ENCODE measurements around the gene TTBK2. TPM values are rescaled to one million over a fixed set of nuclear protein-coding genes. Genes with fewer than 3 reads are reported as not detected.

The TTBK2 gene
- total RNA-seq, 1 donor from 2014 or later = 32.4 TPM

GRCh38 chr15:42819786-42820185 lies 100.8 kb downstream of the TTBK2 start:
- H3K27ac Mint-ChIP-seq = no peak overlapping the region
- H3K9me3 Mint-ChIP-seq = no peaks in the 10 kb centered on the region
- H3K79me2 ChIP-seq (ENCODE audit: low read depth) = no peaks in the 10 kb centered on the region
- H3K4me1 Mint-ChIP-seq = no peaks in the 10 kb centered on the region
- H3K9me3 ChIP-seq (ENCODE audit: low read depth) = no peaks in the 10 kb centered on the region
- TF ChIP-seq EZH2 (IDR thresholded peaks at IDR 0.05) (no peak), EZH2phosphoT487 (IDR thresholded peaks at IDR 0.05) (no peak), CTCF (IDR thresholded peaks at IDR 0.05) (no peak)
- no peak overlapping the region for H3K4me2 ChIP-seq
- H3K27me3 Mint-ChIP-seq (ENCODE audit: insufficient read depth, low read depth) = no peaks in the 10 kb centered on the region
- H3K27ac ChIP-seq = no peak overlapping the region
- no peak for DNase-seq (ENCODE audit: low spot score)
- no peaks in the 10 kb centered on the region for H4K20me1 ChIP-seq (ENCODE audit: low read depth)
- no peaks in the 10 kb centered on the region for H3F3A ChIP-seq (ENCODE audit: low read depth)
- H3K4me1 ChIP-seq = no peaks in the 10 kb centered on the region
- no peak overlapping the region for H3K4me3 Mint-ChIP-seq
- H3K9ac ChIP-seq = no peak overlapping the region
- H3K36me3 Mint-ChIP-seq = peaks cover 10% of the 10 kb centered on the region
- H3K4me3 ChIP-seq = no peak overlapping the region
- H3K27me3 ChIP-seq = no peaks in the 10 kb centered on the region
- peaks cover 9% of the 10 kb centered on the region for H3K36me3 ChIP-seq
- no peak overlapping the region for H2AFZ ChIP-seq (replicated peaks)

GRCh38 chr15:42811433-42811832 lies 109.1 kb downstream of the TTBK2 start:
- Histone ChIP-seq H3K27ac (no peak overlapping the region), H3K9me3 (ENCODE audit: low read depth) (no peaks in the 10 kb centered on the region)
- no peaks in the 10 kb centered on the region for H3K27me3 Mint-ChIP-seq (ENCODE audit: insufficient read depth, low read depth)

GRCh38 chr15:42808913-42809312 lies 111.7 kb downstream of the TTBK2 start:
- Histone ChIP-seq H3K4me1 (no peaks in the 10 kb centered on the region), H2AFZ (replicated peaks) (no peak overlapping the region), H3K9ac (no peak overlapping the region), H3K27ac (no peak overlapping the region), H3K36me3 (no peaks in the 10 kb centered on the region), H3K27me3 (no peaks in the 10 kb centered on the region), H3K4me3 (no peak overlapping the region), H3F3A (ENCODE audit: low read depth) (no peaks in the 10 kb centered on the region), H4K20me1 (ENCODE audit: low read depth) (no peaks in the 10 kb centered on the region), H3K79me2 (ENCODE audit: low read depth) (no peaks in the 10 kb centered on the region), H3K4me2 (no peak overlapping the region), H3K9me3 (ENCODE audit: low read depth) (no peaks in the 10 kb centered on the region)
- Mint-ChIP-seq H3K27ac (no peak overlapping the region), H3K9me3 (no peaks in the 10 kb centered on the region), H3K27me3 (ENCODE audit: insufficient read depth, low read depth) (no peaks in the 10 kb centered on the region), H3K4me1 (peaks cover 3% of the 10 kb centered on the region), H3K4me3 (no peak overlapping the region), H3K36me3 (peaks cover 2% of the 10 kb centered on the region)
- DNase-seq (ENCODE audit: low spot score) = no peak
- TF ChIP-seq EZH2 (IDR thresholded peaks at IDR 0.05) (no peak), CTCF (IDR thresholded peaks at IDR 0.05) (no peak), EZH2phosphoT487 (IDR thresholded peaks at IDR 0.05) (no peak)

More at GRCh38 chr15:42811433-42811832, 109.1 kb downstream of the TTBK2 start:
- H3K4me2 ChIP-seq = no peak overlapping the region
- no peaks in the 10 kb centered on the region for H3K27me3 ChIP-seq
- H3K27ac Mint-ChIP-seq = no peak overlapping the region
- no peaks in the 10 kb centered on the region for H4K20me1 ChIP-seq (ENCODE audit: low read depth)
- H3K9ac ChIP-seq = no peak overlapping the region
- H3F3A ChIP-seq (ENCODE audit: low read depth) = no peaks in the 10 kb centered on the region
- H3K4me1 ChIP-seq = no peaks in the 10 kb centered on the region
- H3K4me3 Mint-ChIP-seq = no peak overlapping the region
- H3K9me3 Mint-ChIP-seq = no peaks in the 10 kb centered on the region
- peaks cover 3% of the 10 kb centered on the region for H3K4me1 Mint-ChIP-seq
- peaks cover 2% of the 10 kb centered on the region for H3K36me3 Mint-ChIP-seq
- H3K79me2 ChIP-seq (ENCODE audit: low read depth) = no peaks in the 10 kb centered on the region
- no peak overlapping the region for H3K4me3 ChIP-seq
- H2AFZ ChIP-seq (replicated peaks) = no peak overlapping the region
- TF ChIP-seq CTCF (IDR thresholded peaks at IDR 0.05) = no peak
- TF ChIP-seq EZH2 (IDR thresholded peaks at IDR 0.05) = no peak
- TF ChIP-seq EZH2phosphoT487 (IDR thresholded peaks at IDR 0.05) = no peak
- H3K36me3 ChIP-seq = no peaks in the 10 kb centered on the region
- DNase-seq (ENCODE audit: low spot score) = no peak

Data from neural progenitor cell (in vitro differentiated cells).